HG02840 (cell line): ENCODE measurements around the gene SAMD14.

Experiments
- ATAC-seq: cut with Tn5 transposase; IDR thresholded peaks from one replicate; pipeline ENCODE4 v1.9.1; 2021; ENCODE audit warnings: mild to moderate bottlenecking, moderate library complexity, moderate number of reproducible peaks; ENCODE audit not compliant: unreplicated experiment, low FRiP score

SAMD14 gene

GRCh38 chr17:50165466-50165865 is 35.5 kb upstream of the SAMD14 start:
- ATAC-seq, result no peak

GRCh38 chr17:50165066-50165465 is 35.1 kb upstream of the SAMD14 start:
- no peak for ATAC-seq

- no peak for ATAC-seq
Measured at GRCh38 chr17:50164697-50164988, 34.7 kb upstream of the SAMD14 start.

- no peak for ATAC-seq
Measured at GRCh38 chr17:50163843-50164696, 34.1 kb upstream of the SAMD14 start.

GRCh38 chr17:50162466-50163254 is 32.7 kb upstream of the SAMD14 start:
- ATAC-seq, result no peak

- no peak for ATAC-seq
Measured at GRCh38 chr17:50161911-50162288, 31.9 kb upstream of the SAMD14 start.

- ATAC-seq, result peak; percentile 78
Measured at GRCh38 chr17:50161023-50161910, 31.3 kb upstream of the SAMD14 start.

- ATAC-seq, result no peak
Measured at GRCh38 chr17:50157891-50158290, 27.9 kb upstream of the SAMD14 start.

GRCh38 chr17:50155115-50155819 is 25.3 kb upstream of the SAMD14 start:
- no peak for ATAC-seq

GRCh38 chr17:50154604-50155003 is 24.6 kb upstream of the SAMD14 start:
- ATAC-seq, result no peak

GRCh38 chr17:50153650-50154575 is 24.0 kb upstream of the SAMD14 start:
- no peak for ATAC-seq

GRCh38 chr17:50152736-50153135 is 22.8 kb upstream of the SAMD14 start:
- ATAC-seq, result no peak

- ATAC-seq, result no peak
Measured at GRCh38 chr17:50151937-50152547, 22.1 kb upstream of the SAMD14 start.

GRCh38 chr17:50151041-50151936 is 21.3 kb upstream of the SAMD14 start:
- no peak for ATAC-seq

GRCh38 chr17:50150354-50151040 is 20.5 kb upstream of the SAMD14 start, which contains the start of gene PPP1R9B:
TSS of gene PPP1R9B (minus strand) at chr17:50150677. CDS start at chr17:50150513, 164 bp downstream.
- no peak for ATAC-seq

- no peak for ATAC-seq
Measured at GRCh38 chr17:50149417-50150353, 19.7 kb upstream of the SAMD14 start.
